ENCODE data around the gene NDUFV1. TPM values are rescaled to one million over a fixed set of nuclear protein-coding genes. Genes with fewer than 3 reads are reported as not detected.
"Not testable (repeated sequence)": the region's sequence is repeated elsewhere in the genome, so short reads cannot be mapped to it uniquely, and the experiment has no call there.

Gene NDUFV1
- total RNA-seq, 2 experiments from 2014 or later: 204 to 228 TPM

DNA sequence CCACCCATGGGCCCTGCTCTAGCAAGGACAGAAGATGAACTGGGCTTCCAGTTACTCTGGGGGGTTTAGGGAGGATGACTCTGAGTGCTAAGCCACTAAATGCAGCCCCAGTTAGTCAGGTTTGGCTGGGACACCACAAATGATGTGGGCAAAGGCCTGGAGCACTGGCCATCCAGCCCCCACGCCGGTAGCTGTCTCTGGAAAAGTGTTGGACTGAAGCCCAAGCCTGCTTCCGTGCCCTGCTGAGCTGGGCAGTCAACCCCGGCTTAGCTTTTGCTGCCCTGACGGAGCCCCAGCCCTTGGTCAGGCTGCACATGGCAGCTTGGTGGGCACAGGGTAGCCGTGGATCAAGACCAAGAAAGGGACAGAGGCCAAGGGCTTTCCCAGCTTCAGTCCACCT is 28.8 kb upstream of the NDUFV1 start:
- ChIA-PET POLR2A (no interaction called here), CTCF (no interaction called here)
- no peaks in the 10 kb centered on the region for H3K9me3 Mint-ChIP-seq
- DNase-seq: no peak
- peaks cover 2% of the 10 kb centered on the region for H3K36me3 Mint-ChIP-seq (ENCODE audit: low read depth)
- peaks cover 29% of the 10 kb centered on the region for H3K27me3 Mint-ChIP-seq
- H3K4me3 Mint-ChIP-seq: no peak overlapping the region
- H3K4me1 Mint-ChIP-seq: peaks cover 31% of the 10 kb centered on the region
- H3K27ac Mint-ChIP-seq: no peak overlapping the region

DNA sequence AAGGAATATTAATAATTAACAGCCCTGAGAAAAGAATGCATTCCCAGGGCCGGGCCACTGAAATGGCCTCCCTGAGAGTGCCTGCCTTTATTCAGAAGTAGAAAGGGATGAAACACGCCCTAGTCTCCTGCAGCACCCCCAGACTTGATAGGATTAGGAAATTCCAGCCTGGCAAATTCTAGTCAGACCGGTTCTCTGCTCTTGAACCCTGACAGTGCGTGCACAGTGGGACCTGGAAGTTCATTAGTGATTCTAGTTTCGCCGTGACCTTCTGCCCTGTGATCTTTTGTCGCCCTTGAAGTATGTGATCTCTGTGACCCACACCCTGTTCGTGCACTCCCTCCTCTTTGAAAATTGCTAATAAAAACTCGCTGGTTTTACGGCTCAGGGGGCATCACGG is 25.3 kb upstream of the NDUFV1 start:
- no peak overlapping the region for H3K27ac Mint-ChIP-seq
- CTCF ChIA-PET: interaction anchor here (1.4 kb wide), 1 partner anchor 180 kb away, joined by 3 read pairs; the partner anchor contains the start of gene PPP1CA

DNA sequence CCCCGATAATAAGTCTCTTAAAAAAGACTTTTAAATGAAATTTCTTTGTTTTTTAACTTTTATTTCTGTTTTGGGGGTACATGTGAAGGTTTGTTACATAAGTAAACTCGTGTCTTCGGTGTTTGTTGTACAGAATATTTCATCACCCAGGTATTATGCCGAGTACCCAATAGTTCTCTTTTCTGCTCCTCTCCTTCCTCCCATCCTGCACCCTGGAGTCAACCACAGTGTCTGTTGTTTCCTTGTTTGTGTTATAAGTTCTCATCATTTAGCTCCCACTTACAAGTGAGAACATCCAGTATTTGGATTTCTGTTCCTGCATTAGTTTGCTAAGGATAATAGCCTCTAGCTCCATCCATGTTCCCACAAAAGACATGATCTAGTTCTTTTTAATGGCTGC is 24.7 kb upstream of the NDUFV1 start:
- ChIA-PET POLR2A (no interaction called here), CTCF (interaction anchor here (1.0 to 1.4 kb wide), 3 partner anchors 9 to 181 kb away, joined by 3 to 5 read pairs (median 4); partner anchors contain the start of gene PPP1CA)
- no peak for DNase-seq
- Mint-ChIP-seq H3K4me3 (peak overlapping the region; percentile 74), H3K9me3 (peaks cover 3% of the 10 kb centered on the region), H3K4me1 (peaks cover 62% of the 10 kb centered on the region), H3K36me3 (ENCODE audit: low read depth) (peaks cover 26% of the 10 kb centered on the region), H3K27ac (peak overlapping the region; percentile 75), H3K27me3 (peaks cover 28% of the 10 kb centered on the region)

More for the DNA sequence above, 25.3 kb upstream of the NDUFV1 start:
- Mint-ChIP-seq H3K27me3 (peaks cover 28% of the 10 kb centered on the region), H3K9me3 (no peaks in the 10 kb centered on the region), H3K4me3 (no peak overlapping the region), H3K4me1 (peaks cover 59% of the 10 kb centered on the region), H3K36me3 (ENCODE audit: low read depth) (peaks cover 20% of the 10 kb centered on the region)
- POLR2A ChIA-PET: no interaction called here
- no peak for DNase-seq

DNA sequence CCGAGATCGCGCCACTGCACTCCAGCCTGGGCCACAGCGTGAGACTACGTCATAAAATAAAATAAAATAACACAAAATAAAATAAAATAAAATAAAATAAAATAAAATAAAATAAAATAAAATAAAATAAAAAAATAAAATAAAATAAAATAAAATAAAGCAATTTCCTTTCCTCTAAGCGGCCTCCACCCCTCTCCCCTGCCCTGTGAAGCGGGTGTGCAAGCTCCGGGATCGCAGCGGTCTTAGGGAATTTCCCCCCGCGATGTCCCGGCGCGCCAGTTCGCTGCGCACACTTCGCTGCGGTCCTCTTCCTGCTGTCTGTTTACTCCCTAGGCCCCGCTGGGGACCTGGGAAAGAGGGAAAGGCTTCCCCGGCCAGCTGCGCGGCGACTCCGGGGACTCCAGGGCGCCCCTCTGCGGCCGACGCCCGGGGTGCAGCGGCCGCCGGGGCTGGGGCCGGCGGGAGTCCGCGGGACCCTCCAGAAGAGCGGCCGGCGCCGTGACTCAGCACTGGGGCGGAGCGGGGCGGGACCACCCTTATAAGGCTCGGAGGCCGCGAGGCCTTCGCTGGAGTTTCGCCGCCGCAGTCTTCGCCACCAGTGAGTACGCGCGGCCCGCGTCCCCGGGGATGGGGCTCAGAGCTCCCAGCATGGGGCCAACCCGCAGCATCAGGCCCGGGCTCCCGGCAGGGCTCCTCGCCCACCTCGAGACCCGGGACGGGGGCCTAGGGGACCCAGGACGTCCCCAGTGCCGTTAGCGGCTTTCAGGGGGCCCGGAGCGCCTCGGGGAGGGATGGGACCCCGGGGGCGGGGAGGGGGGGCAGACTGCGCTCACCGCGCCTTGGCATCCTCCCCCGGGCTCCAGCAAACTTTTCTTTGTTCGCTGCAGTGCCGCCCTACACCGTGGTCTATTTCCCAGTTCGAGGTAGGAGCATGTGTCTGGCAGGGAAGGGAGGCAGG is 23.2 kb upstream of the NDUFV1 start, which contains the start of gene GSTP1:
GSTP1 (plus strand) TSS at position 566 of the 958 bp plus-strand sequence; CDS start at position 598, 32 bp downstream.
- Mint-ChIP-seq H3K4me1 (peaks cover 61% of the 10 kb centered on the region), H3K9me3 (peaks cover 5% of the 10 kb centered on the region), H3K27me3 (peaks cover 26% of the 10 kb centered on the region), H3K36me3 (ENCODE audit: low read depth) (peaks cover 33% of the 10 kb centered on the region), H3K27ac (peak within 1 kb of the TSS; percentile 84), H3K4me3 (peak within 1 kb of the TSS; percentile 85)
- POLR2A ChIA-PET: interaction anchor here (1.0 kb wide), 1 partner anchor 63 kb away, joined by 3 read pairs; no protein-coding TSS in a partner anchor
- peak; percentile 76 for DNase-seq
- CTCF ChIA-PET: interaction anchor here (0.7 to 1.5 kb wide), 8 partner anchors 9 to 182 kb away, joined by 3 to 8 read pairs (median 3); partner anchors contain the start of gene PPP1CA

DNA sequence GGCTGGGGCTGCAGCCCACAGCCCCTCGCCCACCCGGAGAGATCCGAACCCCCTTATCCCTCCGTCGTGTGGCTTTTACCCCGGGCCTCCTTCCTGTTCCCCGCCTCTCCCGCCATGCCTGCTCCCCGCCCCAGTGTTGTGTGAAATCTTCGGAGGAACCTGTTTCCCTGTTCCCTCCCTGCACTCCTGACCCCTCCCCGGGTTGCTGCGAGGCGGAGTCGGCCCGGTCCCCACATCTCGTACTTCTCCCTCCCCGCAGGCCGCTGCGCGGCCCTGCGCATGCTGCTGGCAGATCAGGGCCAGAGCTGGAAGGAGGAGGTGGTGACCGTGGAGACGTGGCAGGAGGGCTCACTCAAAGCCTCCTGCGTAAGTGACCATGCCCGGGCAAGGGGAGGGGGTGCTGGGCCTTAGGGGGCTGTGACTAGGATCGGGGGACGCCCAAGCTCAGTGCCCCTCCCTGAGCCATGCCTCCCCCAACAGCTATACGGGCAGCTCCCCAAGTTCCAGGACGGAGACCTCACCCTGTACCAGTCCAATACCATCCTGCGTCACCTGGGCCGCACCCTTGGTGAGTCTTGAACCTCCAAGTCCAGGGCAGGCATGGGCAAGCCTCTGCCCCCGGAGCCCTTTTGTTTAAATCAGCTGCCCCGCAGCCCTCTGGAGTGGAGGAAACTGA is 22.4 kb upstream of the NDUFV1 start:
- H3K27ac Mint-ChIP-seq: peak overlapping the region; percentile 84
- H3K4me3 Mint-ChIP-seq: peak overlapping the region; percentile 73
- CTCF ChIA-PET: interaction anchor here (1.3 to 1.5 kb wide), 3 partner anchors 8 to 31 kb away, joined by 3 to 8 read pairs (median 5); no protein-coding TSS in a partner anchor

DNA sequence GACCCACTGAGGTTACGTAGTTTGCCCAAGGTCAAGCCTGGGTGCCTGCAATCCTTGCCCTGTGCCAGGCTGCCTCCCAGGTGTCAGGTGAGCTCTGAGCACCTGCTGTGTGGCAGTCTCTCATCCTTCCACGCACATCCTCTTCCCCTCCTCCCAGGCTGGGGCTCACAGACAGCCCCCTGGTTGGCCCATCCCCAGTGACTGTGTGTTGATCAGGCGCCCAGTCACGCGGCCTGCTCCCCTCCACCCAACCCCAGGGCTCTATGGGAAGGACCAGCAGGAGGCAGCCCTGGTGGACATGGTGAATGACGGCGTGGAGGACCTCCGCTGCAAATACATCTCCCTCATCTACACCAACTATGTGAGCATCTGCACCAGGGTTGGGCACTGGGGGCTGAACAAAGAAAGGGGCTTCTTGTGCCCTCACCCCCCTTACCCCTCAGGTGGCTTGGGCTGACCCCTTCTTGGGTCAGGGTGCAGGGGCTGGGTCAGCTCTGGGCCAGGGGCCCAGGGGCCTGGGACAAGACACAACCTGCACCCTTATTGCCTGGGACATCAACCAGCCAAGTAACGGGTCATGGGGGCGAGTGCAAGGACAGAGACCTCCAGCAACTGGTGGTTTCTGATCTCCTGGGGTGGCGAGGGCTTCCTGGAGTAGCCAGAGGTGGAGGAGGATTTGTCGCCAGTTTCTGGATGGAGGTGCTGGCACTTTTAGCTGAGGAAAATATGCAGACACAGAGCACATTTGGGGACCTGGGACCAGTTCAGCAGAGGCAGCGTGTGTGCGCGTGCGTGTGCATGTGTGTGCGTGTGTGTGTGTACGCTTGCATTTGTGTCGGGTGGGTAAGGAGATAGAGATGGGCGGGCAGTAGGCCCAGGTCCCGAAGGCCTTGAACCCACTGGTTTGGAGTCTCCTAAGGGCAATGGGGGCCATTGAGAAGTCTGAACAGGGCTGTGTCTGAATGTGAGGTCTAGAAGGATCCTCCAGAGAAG is 21.6 kb upstream of the NDUFV1 start:
- Mint-ChIP-seq H3K27ac (peak overlapping the region; percentile 84), H3K9me3 (peaks cover 5% of the 10 kb centered on the region), H3K36me3 (ENCODE audit: low read depth) (peaks cover 33% of the 10 kb centered on the region), H3K4me3 (peak overlapping the region; percentile 73), H3K4me1 (peaks cover 50% of the 10 kb centered on the region), H3K27me3 (peaks cover 16% of the 10 kb centered on the region)
- ChIA-PET CTCF (interaction anchor here (1.4 kb wide), 1 partner anchor 31 kb away, joined by 3 read pairs; no protein-coding TSS in a partner anchor), POLR2A (interaction anchor here (0.6 kb wide), 1 partner anchor 1039 kb away, joined by 3 read pairs; the partner anchor contains the start of gene ZDHHC24)
- DNase-seq: no peak

More for the DNA sequence above, 22.4 kb upstream of the NDUFV1 start:
- POLR2A ChIA-PET: interaction anchor here (0.6 to 1.0 kb wide), 2 partner anchors 62 to 1039 kb away, joined by 3 read pairs; partner anchors contain the start of gene ZDHHC24
- DNase-seq: peak; percentile 50
- Mint-ChIP-seq H3K36me3 (ENCODE audit: low read depth) (peaks cover 33% of the 10 kb centered on the region), H3K4me1 (peaks cover 57% of the 10 kb centered on the region), H3K9me3 (peaks cover 5% of the 10 kb centered on the region), H3K27me3 (peaks cover 22% of the 10 kb centered on the region)

DNA sequence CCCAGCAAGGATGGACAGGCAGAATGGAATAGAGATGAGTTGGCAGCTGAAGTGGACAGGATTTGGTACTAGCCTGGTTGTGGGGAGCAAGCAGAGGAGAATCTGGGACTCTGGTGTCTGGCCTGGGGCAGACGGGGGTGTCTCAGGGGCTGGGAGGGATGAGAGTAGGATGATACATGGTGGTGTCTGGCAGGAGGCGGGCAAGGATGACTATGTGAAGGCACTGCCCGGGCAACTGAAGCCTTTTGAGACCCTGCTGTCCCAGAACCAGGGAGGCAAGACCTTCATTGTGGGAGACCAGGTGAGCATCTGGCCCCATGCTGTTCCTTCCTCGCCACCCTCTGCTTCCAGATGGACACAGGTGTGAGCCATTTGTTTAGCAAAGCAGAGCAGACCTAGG is 20.8 kb upstream of the NDUFV1 start:
- Mint-ChIP-seq H3K27ac (peak overlapping the region; percentile 52), H3K27me3 (peaks cover 10% of the 10 kb centered on the region), H3K9me3 (peaks cover 5% of the 10 kb centered on the region), H3K4me1 (peaks cover 47% of the 10 kb centered on the region), H3K36me3 (ENCODE audit: low read depth) (peaks cover 31% of the 10 kb centered on the region), H3K4me3 (no peak overlapping the region)
- ChIA-PET CTCF (interaction anchor here (1.5 kb wide), 1 partner anchor 44 kb away, joined by 3 read pairs; the partner anchor contains the start of gene NUDT8), POLR2A (no interaction called here)
- no peak for DNase-seq

DNA sequence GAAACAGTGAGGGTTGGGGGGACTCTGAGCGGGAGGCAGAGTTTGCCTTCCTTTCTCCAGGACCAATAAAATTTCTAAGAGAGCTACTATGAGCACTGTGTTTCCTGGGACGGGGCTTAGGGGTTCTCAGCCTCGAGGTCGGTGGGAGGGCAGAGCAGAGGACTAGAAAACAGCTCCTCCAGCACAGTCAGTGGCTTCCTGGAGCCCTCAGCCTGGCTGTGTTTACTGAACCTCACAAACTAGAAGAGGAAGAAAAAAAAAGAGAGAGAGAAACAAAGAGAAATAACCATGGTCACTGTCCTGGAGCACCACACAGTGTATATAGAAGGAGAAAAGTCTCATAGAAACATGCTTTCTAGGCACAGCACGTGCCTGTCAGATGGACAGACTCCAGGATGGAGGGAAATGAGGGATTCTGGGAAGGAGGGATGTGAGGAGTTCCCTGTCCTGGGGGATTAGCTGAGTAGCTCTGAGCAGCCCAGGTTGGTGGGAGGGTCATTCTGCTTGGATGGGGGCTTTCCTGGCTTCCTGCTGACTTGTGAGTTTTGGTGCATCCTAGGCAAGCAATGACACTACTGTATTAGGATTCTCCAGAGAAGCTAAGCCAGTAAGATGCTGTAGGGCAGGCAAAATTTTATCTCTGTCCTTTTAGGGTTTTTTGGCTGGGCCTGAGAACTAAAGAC is 20.0 kb upstream of the NDUFV1 start:
- ChIA-PET POLR2A (no interaction called here), CTCF (interaction anchor here (1.5 kb wide), 1 partner anchor 43 kb away, joined by 3 read pairs; the partner anchor contains the start of gene NUDT8)
- Mint-ChIP-seq H3K27ac (peak overlapping the region; percentile 51), H3K36me3 (ENCODE audit: low read depth) (peaks cover 31% of the 10 kb centered on the region), H3K4me1 (peaks cover 44% of the 10 kb centered on the region), H3K9me3 (peaks cover 5% of the 10 kb centered on the region), H3K4me3 (no peak overlapping the region), H3K27me3 (peaks cover 3% of the 10 kb centered on the region)
- no peak for DNase-seq

DNA sequence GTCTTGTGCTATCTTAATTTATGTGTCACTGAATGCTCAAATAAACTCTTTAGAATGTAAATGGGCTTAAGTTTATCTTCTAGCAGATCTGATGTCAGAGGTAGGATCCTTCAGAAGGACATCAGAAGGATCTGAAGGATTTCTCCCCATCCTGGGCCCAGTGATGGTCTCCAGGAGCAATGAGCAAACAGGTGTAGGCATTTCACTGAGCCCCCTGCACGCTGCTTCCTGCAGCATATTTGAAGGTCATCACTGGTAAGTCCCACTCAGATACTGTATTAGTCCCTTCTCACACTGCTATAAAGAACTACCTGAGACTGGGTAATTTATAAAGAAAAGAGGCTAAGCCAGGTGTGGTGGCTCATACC is 18.6 kb upstream of the NDUFV1 start:
- DNase-seq: no peak
- peaks cover 32% of the 10 kb centered on the region for H3K4me1 Mint-ChIP-seq
- CTCF ChIA-PET: no interaction called here
- H3K9me3 Mint-ChIP-seq: peaks cover 5% of the 10 kb centered on the region
- POLR2A ChIA-PET: no interaction called here
- no peaks in the 10 kb centered on the region for H3K27me3 Mint-ChIP-seq
- no peak overlapping the region for H3K27ac Mint-ChIP-seq
- peaks cover 31% of the 10 kb centered on the region for H3K36me3 Mint-ChIP-seq (ENCODE audit: low read depth)
- no peak overlapping the region for H3K4me3 Mint-ChIP-seq

DNA sequence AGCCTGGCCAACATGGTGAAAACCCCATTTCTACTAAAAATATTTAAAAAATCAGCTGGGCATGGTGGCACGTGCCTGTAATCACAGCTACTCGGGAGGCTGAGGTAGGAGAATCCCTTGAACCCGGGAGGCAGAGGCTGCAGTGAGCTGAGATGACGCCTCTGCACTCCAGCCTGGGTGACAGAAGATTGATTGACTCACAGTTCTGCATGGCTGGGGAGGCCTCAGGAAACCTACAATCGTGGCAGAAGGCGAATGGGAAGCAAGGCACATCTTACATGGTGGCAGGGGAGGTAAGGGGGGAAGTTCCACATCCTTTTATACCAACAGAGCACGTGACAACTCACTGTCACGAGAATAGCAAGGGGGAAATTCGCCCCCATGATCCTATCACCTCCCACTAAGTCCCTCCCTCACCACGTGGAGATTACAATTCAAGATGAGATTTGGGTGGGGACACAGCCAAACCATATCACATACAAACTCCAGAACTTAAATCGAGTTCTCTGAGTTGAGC is 17.8 kb upstream of the NDUFV1 start:
- H3K27me3 Mint-ChIP-seq, POLR2A ChIA-PET, DNase-seq, H3K9me3 Mint-ChIP-seq, CTCF ChIA-PET, H3K4me3 Mint-ChIP-seq: not testable (repeated sequence)
- Mint-ChIP-seq H3K4me1 (peaks cover 30% of the 10 kb centered on the region), H3K27ac (peak overlapping the region; percentile 7), H3K36me3 (ENCODE audit: low read depth) (peaks cover 31% of the 10 kb centered on the region)

DNA sequence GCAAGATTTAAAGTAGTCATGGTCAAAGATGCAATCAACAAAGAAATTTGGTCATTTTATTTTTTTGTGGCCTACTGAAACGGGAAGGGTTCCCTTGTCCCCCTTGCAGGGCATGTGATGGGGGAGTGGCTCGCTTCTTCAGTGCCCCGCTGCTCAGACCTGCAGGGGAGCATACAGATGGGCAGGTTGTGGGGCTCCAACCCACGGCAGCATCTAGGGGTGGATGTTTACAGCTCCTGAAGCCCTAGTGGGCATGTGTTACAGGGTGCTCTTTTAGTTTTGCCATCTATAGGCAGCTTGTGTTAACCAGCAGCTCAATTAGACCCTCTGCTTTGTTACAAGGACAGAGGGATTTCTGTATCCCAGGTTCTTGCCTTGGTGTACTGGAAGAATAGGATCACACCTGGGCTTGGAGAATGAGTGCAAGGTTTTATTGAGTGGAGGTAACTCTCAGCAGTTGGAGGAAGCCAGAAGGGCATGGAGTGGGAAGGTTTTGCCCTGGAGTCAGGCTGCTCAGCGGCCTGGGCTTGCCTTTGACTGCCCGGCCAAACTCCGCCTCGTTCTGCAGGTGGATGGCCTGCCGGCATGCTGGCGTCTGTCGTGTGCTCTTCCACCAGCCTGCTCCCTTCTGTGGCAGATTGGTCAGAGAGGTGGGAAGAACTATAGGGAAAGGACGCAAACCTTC is 13.7 kb upstream of the NDUFV1 start:
- CTCF ChIA-PET: interaction anchor here (0.9 to 1.0 kb wide), 2 partner anchors 9 to 20 kb away, joined by 3 to 5 read pairs; partner anchors contain the start of gene GSTP1
- peaks cover 2% of the 10 kb centered on the region for H3K9me3 Mint-ChIP-seq

More for the DNA sequence above, 13.7 kb upstream of the NDUFV1 start:
- Mint-ChIP-seq H3K36me3 (ENCODE audit: low read depth) (peaks cover 2% of the 10 kb centered on the region), H3K4me1 (no peaks in the 10 kb centered on the region), H3K27ac (no peak overlapping the region), H3K4me3 (no peak overlapping the region), H3K27me3 (peaks cover 3% of the 10 kb centered on the region)
- POLR2A ChIA-PET: no interaction called here
- no peak for DNase-seq
